GM10266 (cell line): ENCODE measurements around the gene SATB2.

Experiments
- DNase-seq: peaks from one replicate; pipeline ENCODE4 v3.0.0; 2012; ENCODE audit errors: extremely low spot score
- TF ChIP-seq, protein P1 (sequence below): IDR thresholded peaks from 2 replicates; pipeline ENCODE4 v1.5.1; 2012; ENCODE audit warnings: mild to moderate bottlenecking, low read depth; ENCODE audit not compliant: control insufficient read depth, insufficient read depth; ENCODE audit errors: missing control alignments

Gene SATB2

GRCh38 chr2:199309973-199310372 lies 147.8 kb downstream of the SATB2 start:
- DNase-seq: no peak
- TF ChIP-seq, protein P1, sequence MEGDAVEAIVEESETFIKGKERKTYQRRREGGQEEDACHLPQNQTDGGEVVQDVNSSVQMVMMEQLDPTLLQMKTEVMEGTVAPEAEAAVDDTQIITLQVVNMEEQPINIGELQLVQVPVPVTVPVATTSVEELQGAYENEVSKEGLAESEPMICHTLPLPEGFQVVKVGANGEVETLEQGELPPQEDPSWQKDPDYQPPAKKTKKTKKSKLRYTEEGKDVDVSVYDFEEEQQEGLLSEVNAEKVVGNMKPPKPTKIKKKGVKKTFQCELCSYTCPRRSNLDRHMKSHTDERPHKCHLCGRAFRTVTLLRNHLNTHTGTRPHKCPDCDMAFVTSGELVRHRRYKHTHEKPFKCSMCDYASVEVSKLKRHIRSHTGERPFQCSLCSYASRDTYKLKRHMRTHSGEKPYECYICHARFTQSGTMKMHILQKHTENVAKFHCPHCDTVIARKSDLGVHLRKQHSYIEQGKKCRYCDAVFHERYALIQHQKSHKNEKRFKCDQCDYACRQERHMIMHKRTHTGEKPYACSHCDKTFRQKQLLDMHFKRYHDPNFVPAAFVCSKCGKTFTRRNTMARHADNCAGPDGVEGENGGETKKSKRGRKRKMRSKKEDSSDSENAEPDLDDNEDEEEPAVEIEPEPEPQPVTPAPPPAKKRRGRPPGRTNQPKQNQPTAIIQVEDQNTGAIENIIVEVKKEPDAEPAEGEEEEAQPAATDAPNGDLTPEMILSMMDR: no peak

- DNase-seq: no peak
- TF ChIP-seq, protein P1: no peak
These were observed 148.3 kb downstream of the SATB2 start for GRCh38 chr2:199309411-199309810.

GRCh38 chr2:199308567-199308966 lies 149.2 kb downstream of the SATB2 start:
- TF ChIP-seq, protein P1: no peak
- DNase-seq: no peak

DNA sequence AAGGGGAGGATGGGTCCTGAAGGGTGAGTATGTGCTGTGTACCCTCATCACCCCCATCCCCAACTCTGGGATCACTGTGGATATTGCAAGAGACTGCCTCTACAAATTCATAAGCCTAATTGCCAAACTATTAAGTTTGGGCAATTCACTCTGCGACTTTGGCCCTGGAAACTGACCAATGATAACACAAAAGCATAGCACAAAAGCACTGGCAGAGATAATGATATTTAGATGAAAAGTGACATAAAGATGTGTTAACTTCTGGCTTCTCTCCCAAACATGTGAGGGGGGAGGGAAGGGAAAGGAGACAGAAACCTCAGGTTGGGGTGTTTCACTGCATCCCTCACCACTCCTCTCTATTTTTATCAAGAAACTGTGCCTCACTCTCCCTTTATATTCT lies 150.3 kb downstream of the SATB2 start:
- no peak for DNase-seq
- TF ChIP-seq, protein P1: no peak

GRCh38 chr2:199306116-199306515 lies 151.6 kb downstream of the SATB2 start:
- TF ChIP-seq, protein P1: no peak
- DNase-seq: no peak

DNA sequence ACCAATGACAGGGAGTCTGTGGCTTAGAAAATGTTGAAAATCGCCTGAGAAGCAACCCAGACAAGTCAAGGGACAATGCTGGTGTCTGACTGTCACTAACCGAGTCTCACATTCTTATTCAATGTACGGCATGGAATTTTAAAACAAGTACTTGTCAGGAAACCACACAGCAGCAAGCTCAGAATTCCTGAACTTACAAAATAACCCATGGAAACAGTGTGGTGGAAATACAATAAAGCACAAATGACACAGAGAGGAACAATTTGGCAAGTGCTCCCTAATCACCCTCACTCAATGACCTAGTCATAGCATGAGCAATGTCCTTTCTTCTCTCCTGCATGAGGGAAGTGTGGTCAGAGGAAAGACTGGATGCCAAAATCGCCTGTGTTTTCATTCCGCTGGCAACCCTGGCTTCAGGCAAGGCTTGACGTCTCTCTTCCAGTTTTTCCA lies 154.0 kb downstream of the SATB2 start:
- no peak for DNase-seq
- TF ChIP-seq, protein P1: no peak

DNA sequence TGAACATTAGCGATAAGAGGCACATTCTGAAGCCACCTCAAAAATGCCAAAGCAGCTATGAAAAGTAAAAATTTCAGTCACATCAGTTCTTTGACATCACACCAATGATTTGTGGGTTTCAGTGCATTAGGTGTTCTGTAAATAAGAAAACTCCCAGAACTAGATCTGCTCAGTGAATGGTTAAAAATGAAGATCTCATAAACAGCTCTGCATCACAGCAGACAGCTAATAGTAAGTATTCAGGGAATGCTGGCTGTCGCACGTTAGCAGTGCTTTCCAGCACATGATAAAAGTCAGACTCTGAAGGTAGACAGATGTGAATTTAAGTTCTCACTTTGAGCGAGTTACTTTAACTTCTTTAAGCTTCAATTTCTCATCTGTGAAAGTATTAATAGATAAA lies 154.9 kb downstream of the SATB2 start:
- DNase-seq: no peak
- TF ChIP-seq, protein P1: no peak
